ENCODE data around the gene TMEM205.
"Not testable (repeated sequence)": the region's sequence is repeated elsewhere in the genome, so short reads cannot be mapped to it uniquely, and the experiment has no call there.

The TMEM205 gene

GRCh38 chr19:11346104-11346940, at the start of gene TMEM205, which contains the start of gene CCDC159:
TMEM205 (minus strand) TSS chr19:11346268; CDS start chr19:11345619, 649 bp downstream.
CCDC159 (plus strand) TSS chr19:11346519; CDS start chr19:11346607, 88 bp downstream.
- FAIRE-seq, result peak; percentile 98

GRCh38 chr19:11390933-11391680, 45.0 kb upstream of the TMEM205 start:
- no peak for FAIRE-seq

GRCh38 chr19:11390359-11390758, 44.3 kb upstream of the TMEM205 start:
- FAIRE-seq, result no peak

- no peak for FAIRE-seq
These were observed 41.3 kb upstream of the TMEM205 start for GRCh38 chr19:11387162-11388034.

- no peak for FAIRE-seq
These were observed 38.7 kb upstream of the TMEM205 start for GRCh38 chr19:11384778-11385129.

GRCh38 chr19:11383706-11384048, 37.6 kb upstream of the TMEM205 start:
- FAIRE-seq, result no peak

- no peak for FAIRE-seq
These were observed 37.0 kb upstream of the TMEM205 start for GRCh38 chr19:11382898-11383705.

GRCh38 chr19:11380653-11381537, 34.8 kb upstream of the TMEM205 start:
- no peak for FAIRE-seq

GRCh38 chr19:11379857-11380350, 33.8 kb upstream of the TMEM205 start:
- no peak for FAIRE-seq

- FAIRE-seq, result not testable (repeated sequence)
These were observed 33.3 kb upstream of the TMEM205 start for GRCh38 chr19:11379269-11379845.

GRCh38 chr19:11378319-11379189, 32.5 kb upstream of the TMEM205 start:
- FAIRE-seq, result no peak

- FAIRE-seq, result no peak
These were observed 31.7 kb upstream of the TMEM205 start for GRCh38 chr19:11377756-11378155.

- no peak for FAIRE-seq
These were observed 31.2 kb upstream of the TMEM205 start for GRCh38 chr19:11377237-11377636.

GRCh38 chr19:11375143-11375948, 29.3 kb upstream of the TMEM205 start:
- FAIRE-seq, result no peak

- peak; percentile 82 for FAIRE-seq
These were observed 28.5 kb upstream of the TMEM205 start, which contains the start of gene SWSAP1 for GRCh38 chr19:11374433-11375142. SWSAP1 (plus strand) TSS chr19:11374666; CDS start chr19:11374681, 15 bp downstream.

- FAIRE-seq, result no peak
These were observed 27.9 kb upstream of the TMEM205 start for GRCh38 chr19:11373885-11374432.

GRCh38 chr19:11373166-11373884, 27.3 kb upstream of the TMEM205 start:
- no peak for FAIRE-seq

Measured in islet of Langerhans (tissue), 1 donor.